Naive B cell (primary cell): ENCODE data around the gene LCP1. TPM values are rescaled to one million over a fixed set of nuclear protein-coding genes. Genes with fewer than 3 reads are reported as not detected.
"Not testable (repeated sequence)": the region's sequence is repeated elsewhere in the genome, so short reads cannot be mapped to it uniquely, and the experiment has no call there.

Source experiments
- ATAC-seq, 2 donors: fragments of 150-1000 bp; cut with Tn5 transposase; 2 replicates each; pipeline ENCODE4 v1.10.0; 2021; ENCODE audit warnings: low read depth in 2 of 2, mild to moderate bottlenecking in 2 of 2, moderate library complexity in 2 of 2
- DNase-seq: peaks from one replicate; pipeline ENCODE4 v3.0.0; 2022
- H3K27ac Mint-ChIP-seq, 6 donors: one replicate each; pipeline ENCODE4 v1.8.0; 2020 to 2022; ENCODE audit warnings: mild to moderate bottlenecking in 6 of 6, mixed read lengths in 6 of 6, moderate library complexity in 5 of 6, inconsistent platforms in 2 of 6
- H3K27me3 Mint-ChIP-seq, 3 donors: one replicate each; pipeline ENCODE4 v1.8.0; 2021 to 2022; ENCODE audit warnings: mixed read lengths in 3 of 3, mild to moderate bottlenecking in 1 of 3
- H3K36me3 Mint-ChIP-seq, 2 donors: one replicate each; pipeline ENCODE4 v1.8.0; 2020 to 2022; ENCODE audit warnings: mixed read lengths in 2 of 2, inconsistent platforms in 1 of 2, mild to moderate bottlenecking in 1 of 2
- H3K4me1 Mint-ChIP-seq, 3 donors: one replicate each; pipeline ENCODE4 v1.8.0; 2020 to 2022; ENCODE audit warnings: mixed read lengths in 3 of 3, inconsistent platforms in 1 of 3, mild to moderate bottlenecking in 1 of 3, moderate library complexity in 1 of 3
- H3K4me3 Mint-ChIP-seq, 8 donors: one replicate each; pipeline ENCODE4 v1.8.0; 2020 to 2022; ENCODE audit warnings: mild to moderate bottlenecking in 8 of 8, mixed read lengths in 8 of 8, moderate library complexity in 8 of 8, inconsistent platforms in 2 of 8
- H3K9me3 Mint-ChIP-seq, 7 donors: one replicate each; pipeline ENCODE4 v1.8.0; 2020 to 2022; ENCODE audit warnings: mixed read lengths in 7 of 7, mild to moderate bottlenecking in 5 of 7, inconsistent platforms in 2 of 7, moderate library complexity in 1 of 7
- polyA plus RNA-seq, 6 donors: library from polyadenylated mRNA; unstranded; fragments of 300-500 nt; fragmentation: Illumina TruSeq; gene quantifications; one replicate each; pipeline ENCODE4 v1.2.3, GENCODE V29; 2021; ENCODE audit warnings: low read depth in 6 of 6

Gene LCP1
- polyA plus RNA-seq, 6 donors from 2014 or later: 701 to 1,116 (median 814) TPM

- Mint-ChIP-seq H3K27ac (peak overlapping the region; percentile 43 to 90 (median 76)), H3K4me1 (peaks cover 71 to 87% (median 77%) of the 10 kb centered on the region in 3 donors), H3K27me3 (no peaks in the 10 kb centered on the region), H3K4me3 (peak overlapping the region; percentile 11 to 74 (median 54)), H3K36me3 (peaks cover 7 to 21% of the 10 kb centered on the region in 2 donors), H3K9me3 (peaks cover 0 to 2% (median 0%) of the 10 kb centered on the region in 7 donors)
- ATAC-seq: peak; percentile 78 to 79
- peak; percentile 55 for DNase-seq
These were observed 16.3 kb downstream of the LCP1 start for GRCh38 chr13:46165485-46166223.

DNA sequence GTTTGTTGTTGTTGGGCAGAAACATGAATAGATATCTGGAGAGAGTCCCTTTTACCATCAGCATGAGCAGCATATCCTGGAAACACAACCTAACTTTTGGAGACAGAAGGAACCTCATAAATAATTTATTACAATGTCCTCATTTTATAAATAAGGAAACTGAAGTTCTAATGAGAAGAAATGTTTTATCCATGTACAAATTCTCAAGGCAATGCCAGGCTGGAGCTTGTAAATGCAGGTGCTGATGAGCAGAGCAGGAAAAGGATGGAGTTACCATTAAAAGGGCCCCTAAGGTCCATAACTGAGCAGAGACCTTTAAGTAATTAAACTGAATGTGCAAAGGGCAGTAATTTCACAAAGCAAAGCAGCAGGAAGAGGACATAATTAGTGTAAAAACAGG is 17.3 kb downstream of the LCP1 start:
- H3K9me3 Mint-ChIP-seq: peaks cover 0 to 2% (median 0%) of the 10 kb centered on the region in 7 donors
- peak overlapping the region in 7 of 8 donors; percentile 8 to 69 (median 60) for H3K4me3 Mint-ChIP-seq
- H3K27me3 Mint-ChIP-seq: no peaks in the 10 kb centered on the region
- peaks cover 71 to 87% (median 77%) of the 10 kb centered on the region in 3 donors for H3K4me1 Mint-ChIP-seq
- ATAC-seq: no peak
- H3K36me3 Mint-ChIP-seq: peaks cover 6 to 11% of the 10 kb centered on the region in 2 donors
- DNase-seq: no peak
- H3K27ac Mint-ChIP-seq: peak overlapping the region; percentile 10 to 93 (median 82)

GRCh38 chr13:46162741-46163140 is 19.2 kb downstream of the LCP1 start:
- not testable (repeated sequence) for ATAC-seq, H3K4me3 Mint-ChIP-seq, DNase-seq, H3K9me3 Mint-ChIP-seq, H3K27me3 Mint-ChIP-seq
- H3K27ac Mint-ChIP-seq: peak overlapping the region in 4 of 6 donors; percentile 28 to 86 (median 64)
- peaks cover 15 to 18% of the 10 kb centered on the region in 2 donors for H3K36me3 Mint-ChIP-seq
- peaks cover 62 to 75% (median 68%) of the 10 kb centered on the region in 3 donors for H3K4me1 Mint-ChIP-seq

GRCh38 chr13:46160471-46161066 is 21.4 kb downstream of the LCP1 start:
- DNase-seq (peak; percentile 66), ATAC-seq (peak; percentile 76 to 80)
- Mint-ChIP-seq H3K4me1 (peaks cover 44 to 56% (median 48%) of the 10 kb centered on the region in 3 donors), H3K36me3 (peaks cover 15 to 18% of the 10 kb centered on the region in 2 donors), H3K9me3 (peaks cover 0 to 2% (median 0%) of the 10 kb centered on the region in 7 donors), H3K4me3 (peak overlapping the region; percentile 30 to 81 (median 58)), H3K27me3 (no peaks in the 10 kb centered on the region), H3K27ac (peak overlapping the region; percentile 75 to 96 (median 88))

- Mint-ChIP-seq H3K9me3 (peaks cover 0 to 2% (median 0%) of the 10 kb centered on the region in 7 donors), H3K27me3 (no peaks in the 10 kb centered on the region), H3K27ac (peak overlapping the region; percentile 75 to 96 (median 88)), H3K4me1 (peaks cover 41 to 51% (median 45%) of the 10 kb centered on the region in 3 donors), H3K36me3 (peaks cover 15 to 18% of the 10 kb centered on the region in 2 donors), H3K4me3 (peak overlapping the region in 7 of 8 donors; percentile 14 to 78 (median 44))
- DNase-seq (no peak), ATAC-seq (peak; percentile 57 to 64)
These were observed 21.9 kb downstream of the LCP1 start for GRCh38 chr13:46160065-46160464.

DNA sequence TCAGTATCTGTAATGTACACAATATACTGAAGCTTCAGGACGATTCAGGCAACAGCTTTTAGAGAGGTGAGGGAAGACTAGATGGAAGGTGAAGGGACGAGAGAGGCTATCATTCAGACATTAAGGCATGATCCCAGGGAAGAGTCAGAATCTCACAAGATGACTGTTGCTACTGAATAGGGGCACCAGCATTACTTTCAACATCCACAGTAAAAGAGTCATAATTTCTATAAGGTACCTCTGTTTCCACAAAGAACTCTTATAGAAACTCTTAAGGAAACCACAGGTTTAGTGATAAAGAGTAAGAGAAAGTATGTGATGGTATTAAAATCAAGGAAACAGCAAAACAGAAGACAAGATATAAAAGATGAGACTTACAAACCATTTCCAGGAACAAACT is 23.0 kb downstream of the LCP1 start:
- no peak overlapping the region for H3K4me3 Mint-ChIP-seq
- H3K36me3 Mint-ChIP-seq: peaks cover 15 to 20% of the 10 kb centered on the region in 2 donors
- peaks cover 0 to 2% (median 0%) of the 10 kb centered on the region in 7 donors for H3K9me3 Mint-ChIP-seq
- peak overlapping the region in 4 of 6 donors; percentile 4 to 80 (median 29) for H3K27ac Mint-ChIP-seq
- ATAC-seq: no peak
- DNase-seq: no peak
- peaks cover 32 to 41% (median 35%) of the 10 kb centered on the region in 3 donors for H3K4me1 Mint-ChIP-seq
- no peaks in the 10 kb centered on the region for H3K27me3 Mint-ChIP-seq

DNA sequence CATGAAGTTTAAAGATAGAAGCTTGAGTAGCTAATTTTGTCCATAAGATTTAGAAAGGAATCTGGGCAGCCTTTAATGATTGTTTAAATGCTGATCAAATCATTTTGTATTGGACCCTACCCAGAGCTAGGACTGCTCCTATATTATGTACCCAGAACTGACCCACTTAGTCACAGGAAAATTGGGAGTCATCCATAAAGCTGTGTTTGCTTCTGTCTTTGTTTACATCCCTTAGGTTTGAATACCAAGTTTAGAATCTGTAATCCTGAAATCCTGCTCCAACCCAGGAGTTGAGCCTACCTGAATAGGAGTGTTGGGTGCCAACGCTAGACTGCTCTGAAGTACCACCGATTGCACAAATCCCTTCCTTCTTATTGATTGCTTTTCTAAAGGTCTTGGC is 23.8 kb downstream of the LCP1 start:
- peaks cover 29 to 34% (median 32%) of the 10 kb centered on the region in 3 donors for H3K4me1 Mint-ChIP-seq
- DNase-seq (no peak), ATAC-seq (no peak)
- H3K27me3 Mint-ChIP-seq: no peaks in the 10 kb centered on the region
- no peak overlapping the region for H3K4me3 Mint-ChIP-seq
- H3K27ac Mint-ChIP-seq: peak overlapping the region in 3 of 6 donors; percentile 5 to 80 (median 79)
- peaks cover 17 to 19% of the 10 kb centered on the region in 2 donors for H3K36me3 Mint-ChIP-seq
- H3K9me3 Mint-ChIP-seq: peaks cover 0 to 2% (median 0%) of the 10 kb centered on the region in 7 donors

DNA sequence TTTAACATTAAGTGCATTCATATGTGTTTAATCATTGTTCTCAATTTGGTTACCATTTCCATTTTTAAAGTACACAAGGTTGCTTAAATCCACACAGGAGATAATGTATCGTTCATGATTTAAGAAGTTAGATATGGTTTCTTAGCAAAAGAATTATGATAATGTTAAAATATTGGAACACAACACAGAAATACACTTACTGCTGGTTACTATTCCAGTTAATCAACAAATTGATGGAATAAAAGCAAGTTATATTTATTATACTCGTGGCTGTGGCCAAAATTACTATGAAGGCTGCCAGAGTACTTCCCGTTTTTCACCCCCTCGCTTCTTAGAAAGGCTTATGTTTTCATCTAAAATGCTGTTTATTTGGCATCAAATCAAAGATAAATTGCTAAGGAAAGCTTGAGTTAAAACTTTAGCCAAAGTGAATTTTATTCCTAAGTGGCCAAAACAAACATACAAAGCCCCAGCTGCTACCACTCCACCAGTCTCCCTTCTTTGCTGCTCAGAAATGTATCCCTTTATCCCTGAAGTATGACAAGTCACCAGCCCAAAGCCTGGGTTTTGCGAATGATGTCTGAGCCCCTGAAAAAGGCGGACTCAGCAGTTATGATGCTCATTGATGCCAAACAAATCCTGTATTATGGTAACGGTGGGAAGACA is 27.7 kb downstream of the LCP1 start:
- Mint-ChIP-seq H3K27ac (peak overlapping the region in 3 of 6 donors; percentile 63 to 76 (median 73)), H3K27me3 (no peaks in the 10 kb centered on the region), H3K4me3 (no peak overlapping the region), H3K9me3 (no peaks in the 10 kb centered on the region), H3K4me1 (peaks cover 5 to 21% (median 10%) of the 10 kb centered on the region in 3 donors), H3K36me3 (peaks cover 46% of the 10 kb centered on the region in 2 donors)
- DNase-seq (no peak), ATAC-seq (no peak)

DNA sequence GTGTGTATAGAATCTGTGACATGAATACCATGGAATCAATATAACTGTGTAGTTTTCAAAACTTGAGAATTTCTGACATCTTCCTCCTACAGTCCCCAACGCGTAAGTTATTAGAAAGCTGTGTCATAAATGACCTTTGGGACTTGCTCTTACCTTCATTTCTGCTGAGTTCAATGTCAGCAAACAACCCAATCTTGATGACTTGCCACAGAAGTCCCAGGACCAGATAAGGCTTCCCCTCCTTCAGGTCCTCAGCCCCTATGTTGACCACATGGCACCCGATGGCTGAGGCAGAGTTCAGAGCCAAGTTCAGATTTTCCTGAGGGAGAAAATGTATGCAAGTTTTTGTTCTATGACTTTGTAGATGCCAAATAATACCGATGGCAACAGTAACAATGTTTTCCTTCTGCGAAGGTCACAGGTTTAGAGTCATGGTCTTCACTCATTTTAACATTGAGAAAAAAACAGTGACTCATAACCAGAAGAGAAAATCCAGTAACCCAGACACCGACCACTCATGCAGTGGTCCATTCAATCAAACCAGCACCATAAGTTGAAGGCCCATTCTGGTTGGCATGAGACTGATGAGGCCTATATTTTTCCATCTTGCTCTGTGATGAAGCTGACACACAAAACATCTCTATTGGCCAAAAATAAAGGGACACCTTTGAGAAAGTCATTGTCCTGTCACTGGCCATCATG is 29.2 kb downstream of the LCP1 start:
- DNase-seq: no peak
- H3K27me3 Mint-ChIP-seq: no peaks in the 10 kb centered on the region
- peaks cover 2 to 16% (median 4%) of the 10 kb centered on the region in 3 donors for H3K4me1 Mint-ChIP-seq
- no peak overlapping the region for H3K4me3 Mint-ChIP-seq
- H3K27ac Mint-ChIP-seq: peak overlapping the region; percentile 34 to 82 (median 58)
- H3K9me3 Mint-ChIP-seq: no peaks in the 10 kb centered on the region
- H3K36me3 Mint-ChIP-seq: peaks cover 38 to 47% of the 10 kb centered on the region in 2 donors
- no peak for ATAC-seq

GRCh38 chr13:46150134-46150693 is 31.8 kb downstream of the LCP1 start:
- H3K27me3 Mint-ChIP-seq: no peaks in the 10 kb centered on the region
- peak overlapping the region in 4 of 6 donors; percentile 0 to 78 (median 72) for H3K27ac Mint-ChIP-seq
- no peak for DNase-seq
- H3K9me3 Mint-ChIP-seq: no peaks in the 10 kb centered on the region
- H3K4me1 Mint-ChIP-seq: peaks cover 0 to 16% (median 4%) of the 10 kb centered on the region in 3 donors
- peaks cover 43 to 50% of the 10 kb centered on the region in 2 donors for H3K36me3 Mint-ChIP-seq
- no peak overlapping the region for H3K4me3 Mint-ChIP-seq
- no peak for ATAC-seq

GRCh38 chr13:46149272-46150133 is 32.5 kb downstream of the LCP1 start:
- peaks cover 50 to 54% of the 10 kb centered on the region in 2 donors for H3K36me3 Mint-ChIP-seq
- no peaks in the 10 kb centered on the region for H3K27me3 Mint-ChIP-seq
- no peak overlapping the region for H3K4me3 Mint-ChIP-seq
- peak overlapping the region in 4 of 6 donors; percentile 34 to 88 (median 77) for H3K27ac Mint-ChIP-seq
- H3K9me3 Mint-ChIP-seq: no peaks in the 10 kb centered on the region
- DNase-seq (no peak), ATAC-seq (no peak)
- peaks cover 0 to 19% (median 4%) of the 10 kb centered on the region in 3 donors for H3K4me1 Mint-ChIP-seq

DNA sequence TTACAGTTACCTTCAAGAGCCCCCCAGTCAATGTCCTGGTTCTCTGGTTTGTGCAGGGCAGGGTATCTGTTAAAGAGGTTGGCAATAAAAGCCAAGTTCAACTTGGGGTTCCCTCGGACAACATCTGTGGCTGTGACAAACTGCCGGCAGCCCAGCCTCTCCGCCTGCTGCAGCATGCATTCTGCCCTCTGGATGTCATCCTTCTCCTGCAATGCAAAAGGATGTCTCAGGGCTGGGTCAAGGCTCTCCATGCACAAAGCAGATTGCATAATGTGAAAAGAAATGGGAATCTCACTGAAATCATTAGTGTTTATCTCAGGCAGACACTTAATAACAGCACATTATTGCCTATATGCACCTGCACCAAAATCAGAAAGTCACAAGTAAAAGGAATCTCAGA is 35.1 kb downstream of the LCP1 start:
- DNase-seq: no peak
- peak overlapping the region in 1 of 8 donors; percentile 3 for H3K4me3 Mint-ChIP-seq
- H3K9me3 Mint-ChIP-seq: no peaks in the 10 kb centered on the region
- ATAC-seq: no peak
- peak overlapping the region in 3 of 6 donors; percentile 4 to 80 (median 58) for H3K27ac Mint-ChIP-seq
- no peaks in the 10 kb centered on the region for H3K27me3 Mint-ChIP-seq
- peaks cover 0 to 17% (median 4%) of the 10 kb centered on the region in 3 donors for H3K4me1 Mint-ChIP-seq
- peaks cover 40 to 46% of the 10 kb centered on the region in 2 donors for H3K36me3 Mint-ChIP-seq
